AG09309 (cell line): ENCODE measurements around the gene TAF1D.
"Not testable (repeated sequence)": the region's sequence is repeated elsewhere in the genome, so short reads cannot be mapped to it uniquely, and the experiment has no call there.

Experiments
- DNase-seq: peaks from one replicate; pipeline ENCODE4 v3.0.0-alpha.2; 2010; ENCODE audit warnings: low read depth
- H3K4me3 ChIP-seq: 2 replicates; pipeline ENCODE4 v1.5.1; 2011; ENCODE audit warnings: mild to moderate bottlenecking, low read depth, low read length, moderate library complexity; ENCODE audit not compliant: control insufficient read depth
- TF ChIP-seq, protein P1 (sequence below): IDR thresholded peaks from 2 replicates; pipeline ENCODE4 v1.5.1; 2011; ENCODE audit warnings: mild to moderate bottlenecking, low read depth, low read length, inconsistent platforms; ENCODE audit not compliant: insufficient read depth, control insufficient read depth; ENCODE audit errors: missing control alignments

The TAF1D gene, protein sequence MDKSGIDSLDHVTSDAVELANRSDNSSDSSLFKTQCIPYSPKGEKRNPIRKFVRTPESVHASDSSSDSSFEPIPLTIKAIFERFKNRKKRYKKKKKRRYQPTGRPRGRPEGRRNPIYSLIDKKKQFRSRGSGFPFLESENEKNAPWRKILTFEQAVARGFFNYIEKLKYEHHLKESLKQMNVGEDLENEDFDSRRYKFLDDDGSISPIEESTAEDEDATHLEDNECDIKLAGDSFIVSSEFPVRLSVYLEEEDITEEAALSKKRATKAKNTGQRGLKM

GRCh38 chr11:93741094-93741881 lies at the start of gene TAF1D, which contains the start of gene C11orf54:
Gene TAF1D (minus strand): TSS chr11:93741495. CDS start chr11:93739304, 2,191 bp downstream.
Gene C11orf54 (plus strand): TSS chr11:93741672. CDS start chr11:93747394, 5,722 bp downstream.
- TF ChIP-seq, protein P1, sequence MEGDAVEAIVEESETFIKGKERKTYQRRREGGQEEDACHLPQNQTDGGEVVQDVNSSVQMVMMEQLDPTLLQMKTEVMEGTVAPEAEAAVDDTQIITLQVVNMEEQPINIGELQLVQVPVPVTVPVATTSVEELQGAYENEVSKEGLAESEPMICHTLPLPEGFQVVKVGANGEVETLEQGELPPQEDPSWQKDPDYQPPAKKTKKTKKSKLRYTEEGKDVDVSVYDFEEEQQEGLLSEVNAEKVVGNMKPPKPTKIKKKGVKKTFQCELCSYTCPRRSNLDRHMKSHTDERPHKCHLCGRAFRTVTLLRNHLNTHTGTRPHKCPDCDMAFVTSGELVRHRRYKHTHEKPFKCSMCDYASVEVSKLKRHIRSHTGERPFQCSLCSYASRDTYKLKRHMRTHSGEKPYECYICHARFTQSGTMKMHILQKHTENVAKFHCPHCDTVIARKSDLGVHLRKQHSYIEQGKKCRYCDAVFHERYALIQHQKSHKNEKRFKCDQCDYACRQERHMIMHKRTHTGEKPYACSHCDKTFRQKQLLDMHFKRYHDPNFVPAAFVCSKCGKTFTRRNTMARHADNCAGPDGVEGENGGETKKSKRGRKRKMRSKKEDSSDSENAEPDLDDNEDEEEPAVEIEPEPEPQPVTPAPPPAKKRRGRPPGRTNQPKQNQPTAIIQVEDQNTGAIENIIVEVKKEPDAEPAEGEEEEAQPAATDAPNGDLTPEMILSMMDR = no peak
- H3K4me3 ChIP-seq = peak within 1 kb of the TSS; percentile 80
- DNase-seq = peak; percentile 91

- no peak for DNase-seq
- TF ChIP-seq, protein P1 = no peak
- peak overlapping the region; percentile 91 for H3K4me3 ChIP-seq
Measured at GRCh38 chr11:93784935-93785360, 43.7 kb upstream of the TAF1D start.

DNA sequence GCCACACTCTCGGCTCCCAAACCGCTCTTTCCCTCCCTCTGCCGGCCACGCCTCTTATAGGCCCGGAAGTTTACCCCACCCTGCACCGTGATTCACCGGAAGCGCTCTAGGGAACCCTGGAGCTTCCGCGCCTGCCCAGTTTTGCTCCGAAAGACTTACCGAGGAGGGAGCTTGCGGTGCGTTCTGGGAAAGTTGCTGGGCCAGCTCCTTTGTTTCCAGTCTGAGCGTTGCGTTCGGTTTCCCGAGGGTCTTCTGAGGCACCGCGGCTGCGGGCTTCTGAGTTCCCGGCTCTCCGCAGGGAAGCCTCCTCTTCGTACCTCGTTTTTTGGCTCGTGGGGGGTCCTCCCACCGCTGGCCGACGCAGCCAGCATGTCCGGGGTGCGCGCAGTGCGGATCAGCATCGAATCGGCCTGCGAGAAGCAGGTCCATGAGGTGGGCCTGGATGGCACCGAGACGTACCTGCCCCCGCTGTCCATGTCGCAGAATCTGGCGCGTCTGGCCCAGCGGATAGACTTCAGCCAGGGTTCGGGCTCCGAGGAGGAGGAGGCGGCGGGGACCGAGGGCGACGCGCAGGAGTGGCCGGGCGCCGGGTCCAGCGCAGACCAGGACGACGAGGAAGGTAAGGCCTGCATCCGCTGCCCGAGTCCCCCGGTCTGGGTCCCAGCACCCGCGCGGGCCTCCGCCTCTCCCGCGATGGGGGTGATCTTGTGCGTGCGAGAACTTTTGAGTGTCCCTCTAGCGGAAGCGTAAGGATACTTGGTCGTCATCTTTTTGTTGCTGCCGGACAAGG lies 43.0 kb upstream of the TAF1D start, which contains the start of gene MED17:
Gene MED17, plus strand, starts transcription at position 138 of the 790 bp plus-strand sequence. Its CDS starts 232 bp downstream, at position 370.
- H3K4me3 ChIP-seq = peak within 1 kb of the TSS; percentile 91
- TF ChIP-seq, protein P1 = peak; percentile 47
- DNase-seq = peak; percentile 63

GRCh38 chr11:93783765-93784144 lies 42.5 kb upstream of the TAF1D start:
- peak overlapping the region; percentile 91 for H3K4me3 ChIP-seq
- DNase-seq = no peak
- TF ChIP-seq, protein P1 = no peak

- H3K4me3 ChIP-seq = peak overlapping the region; percentile 91
- TF ChIP-seq, protein P1 = no peak
- DNase-seq = no peak
Measured at GRCh38 chr11:93783362-93783761, 42.1 kb upstream of the TAF1D start.

DNA sequence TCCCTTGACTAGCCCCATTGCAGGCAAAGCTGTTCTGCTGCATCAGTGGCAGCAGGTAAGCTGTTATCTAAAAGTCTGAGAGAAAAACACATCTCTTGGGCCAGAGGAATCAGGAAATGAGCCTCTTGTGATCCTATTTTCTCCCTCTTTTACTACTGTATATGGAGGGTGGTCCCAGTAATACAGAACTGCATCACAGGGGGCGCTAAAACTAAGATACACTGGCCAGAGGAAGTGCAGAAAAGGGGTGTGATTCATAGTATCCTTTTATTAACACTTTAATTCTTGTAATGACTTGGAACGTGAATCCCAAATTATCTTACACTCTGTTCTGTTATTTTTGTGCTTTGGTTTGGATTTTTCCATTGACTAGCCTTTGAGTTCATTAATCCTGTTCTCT lies 34.0 kb upstream of the TAF1D start:
- no peak for DNase-seq
- H3K4me3 ChIP-seq = no peak overlapping the region
- TF ChIP-seq, protein P1 = peak; percentile 5

DNA sequence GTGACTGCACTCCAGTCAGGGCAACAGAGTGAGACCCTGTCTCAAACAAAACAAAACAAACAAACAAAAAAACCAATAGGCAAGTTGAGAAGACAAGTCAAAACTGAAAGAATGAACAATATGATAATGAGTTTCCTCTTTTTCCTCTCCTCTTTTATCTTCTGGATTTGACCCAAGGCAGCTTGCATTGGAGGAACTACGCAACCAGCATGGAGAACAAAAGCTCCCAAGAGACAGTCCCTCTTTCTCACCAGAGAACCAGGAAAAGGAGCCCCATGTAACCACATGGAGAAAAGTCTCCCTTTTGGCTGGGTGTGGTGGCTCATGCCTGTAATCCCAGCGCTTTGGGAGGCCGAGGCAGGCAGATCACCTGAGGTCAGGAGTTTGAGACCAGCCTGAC lies 33.3 kb upstream of the TAF1D start:
- H3K4me3 ChIP-seq, DNase-seq: not testable (repeated sequence)
